ENCODE measurements around the gene CLDN19.

The CLDN19 gene

GRCh38 chr1:42736152-42736551 lies 3.9 kb downstream of the CLDN19 start:
- TF ChIP-seq TAF1 (IDR thresholded peaks at IDR 0.05; ENCODE audit: borderline replicate concordance, insufficient read depth, low read length) (no peak), POLR2AphosphoS5 (IDR thresholded peaks at IDR 0.05; ENCODE audit: low read depth, low read length) (no peak), SIN3A (IDR thresholded peaks at IDR 0.05; ENCODE audit: borderline replicate concordance, insufficient read depth, low read length) (no peak), FOXP2 (optimal IDR thresholded peaks at IDR 0.05; ENCODE audit: borderline replicate concordance, extremely low read depth, extremely low read length, insufficient read depth) (no peak)
- TF ChIP-seq, protein P1, sequence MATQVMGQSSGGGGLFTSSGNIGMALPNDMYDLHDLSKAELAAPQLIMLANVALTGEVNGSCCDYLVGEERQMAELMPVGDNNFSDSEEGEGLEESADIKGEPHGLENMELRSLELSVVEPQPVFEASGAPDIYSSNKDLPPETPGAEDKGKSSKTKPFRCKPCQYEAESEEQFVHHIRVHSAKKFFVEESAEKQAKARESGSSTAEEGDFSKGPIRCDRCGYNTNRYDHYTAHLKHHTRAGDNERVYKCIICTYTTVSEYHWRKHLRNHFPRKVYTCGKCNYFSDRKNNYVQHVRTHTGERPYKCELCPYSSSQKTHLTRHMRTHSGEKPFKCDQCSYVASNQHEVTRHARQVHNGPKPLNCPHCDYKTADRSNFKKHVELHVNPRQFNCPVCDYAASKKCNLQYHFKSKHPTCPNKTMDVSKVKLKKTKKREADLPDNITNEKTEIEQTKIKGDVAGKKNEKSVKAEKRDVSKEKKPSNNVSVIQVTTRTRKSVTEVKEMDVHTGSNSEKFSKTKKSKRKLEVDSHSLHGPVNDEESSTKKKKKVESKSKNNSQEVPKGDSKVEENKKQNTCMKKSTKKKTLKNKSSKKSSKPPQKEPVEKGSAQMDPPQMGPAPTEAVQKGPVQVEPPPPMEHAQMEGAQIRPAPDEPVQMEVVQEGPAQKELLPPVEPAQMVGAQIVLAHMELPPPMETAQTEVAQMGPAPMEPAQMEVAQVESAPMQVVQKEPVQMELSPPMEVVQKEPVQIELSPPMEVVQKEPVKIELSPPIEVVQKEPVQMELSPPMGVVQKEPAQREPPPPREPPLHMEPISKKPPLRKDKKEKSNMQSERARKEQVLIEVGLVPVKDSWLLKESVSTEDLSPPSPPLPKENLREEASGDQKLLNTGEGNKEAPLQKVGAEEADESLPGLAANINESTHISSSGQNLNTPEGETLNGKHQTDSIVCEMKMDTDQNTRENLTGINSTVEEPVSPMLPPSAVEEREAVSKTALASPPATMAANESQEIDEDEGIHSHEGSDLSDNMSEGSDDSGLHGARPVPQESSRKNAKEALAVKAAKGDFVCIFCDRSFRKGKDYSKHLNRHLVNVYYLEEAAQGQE (IDR thresholded peaks at IDR 0.05; ENCODE audit: insufficient read depth in 1 of 2, low read depth in 2 of 2, low read length in 2 of 2), result no peak

- no peak for TF ChIP-seq FOXP2 (optimal IDR thresholded peaks at IDR 0.05; ENCODE audit: borderline replicate concordance, extremely low read depth, extremely low read length, insufficient read depth)
- no peak for TF ChIP-seq SIN3A (IDR thresholded peaks at IDR 0.05; ENCODE audit: borderline replicate concordance, insufficient read depth, low read length)
- TF ChIP-seq TAF1 (IDR thresholded peaks at IDR 0.05; ENCODE audit: borderline replicate concordance, insufficient read depth, low read length), result no peak
- TF ChIP-seq POLR2AphosphoS5 (IDR thresholded peaks at IDR 0.05; ENCODE audit: low read depth, low read length), result no peak
- TF ChIP-seq, protein P1 (IDR thresholded peaks at IDR 0.05; ENCODE audit: insufficient read depth in 1 of 2, low read depth in 2 of 2, low read length in 2 of 2), result no peak
Measured at GRCh38 chr1:42735477-42736105, 4.4 kb downstream of the CLDN19 start.

- TF ChIP-seq SIN3A (IDR thresholded peaks at IDR 0.05; ENCODE audit: borderline replicate concordance, insufficient read depth, low read length), result no peak
- TF ChIP-seq, protein P1 (IDR thresholded peaks at IDR 0.05; ENCODE audit: insufficient read depth in 1 of 2, low read depth in 2 of 2, low read length in 2 of 2), result no peak
- no peak for TF ChIP-seq FOXP2 (optimal IDR thresholded peaks at IDR 0.05; ENCODE audit: borderline replicate concordance, extremely low read depth, extremely low read length, insufficient read depth)
- TF ChIP-seq POLR2AphosphoS5 (IDR thresholded peaks at IDR 0.05; ENCODE audit: low read depth, low read length), result no peak
- TF ChIP-seq TAF1 (IDR thresholded peaks at IDR 0.05; ENCODE audit: borderline replicate concordance, insufficient read depth, low read length), result no peak
Measured at GRCh38 chr1:42735056-42735455, 5.0 kb downstream of the CLDN19 start.

DNA sequence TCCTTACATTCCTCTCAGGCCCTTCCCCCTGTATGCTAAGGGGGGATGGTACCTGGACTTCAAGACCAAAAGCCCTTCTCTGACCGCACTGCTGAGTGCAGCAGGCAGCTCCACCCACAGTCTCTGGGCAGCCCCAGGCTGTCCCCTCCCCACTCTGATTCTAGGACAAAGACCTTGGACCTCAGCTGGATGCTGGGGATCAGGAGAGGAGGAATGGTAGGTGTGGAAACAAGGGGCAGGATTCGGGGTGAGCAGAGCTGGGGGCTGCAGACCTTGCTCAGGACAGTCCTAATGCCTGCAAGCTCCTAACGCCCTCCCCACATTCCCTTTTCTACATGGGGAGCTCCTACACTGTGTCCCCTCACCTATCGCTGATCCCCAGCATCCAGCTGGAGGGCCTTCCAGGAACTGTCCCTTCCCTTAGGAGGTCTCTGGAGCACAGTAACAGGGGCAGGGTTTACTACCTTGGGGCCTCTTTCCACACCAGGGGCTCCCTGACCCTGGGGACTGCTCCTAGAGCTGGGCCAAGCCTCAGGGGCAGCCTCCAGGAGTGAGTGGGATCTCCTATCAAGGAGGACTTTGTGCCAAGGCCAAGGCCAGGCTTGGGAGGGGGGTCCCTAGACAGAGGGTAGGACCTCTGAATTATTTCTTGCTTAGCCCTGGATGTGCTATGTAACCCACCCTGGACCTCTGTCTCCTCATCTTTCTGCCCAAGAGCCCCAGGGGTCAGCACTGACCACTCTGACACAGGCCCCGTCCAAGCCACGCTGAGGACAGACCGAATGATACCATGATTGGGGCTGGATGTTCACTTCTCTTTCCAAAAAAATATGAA lies 5.6 kb downstream of the CLDN19 start:
- TF ChIP-seq FOXP2 (optimal IDR thresholded peaks at IDR 0.05; ENCODE audit: borderline replicate concordance, extremely low read depth, extremely low read length, insufficient read depth) (no peak), SIN3A (IDR thresholded peaks at IDR 0.05; ENCODE audit: borderline replicate concordance, insufficient read depth, low read length) (no peak), TAF1 (IDR thresholded peaks at IDR 0.05; ENCODE audit: borderline replicate concordance, insufficient read depth, low read length) (no peak), POLR2AphosphoS5 (IDR thresholded peaks at IDR 0.05; ENCODE audit: low read depth, low read length) (no peak)

GRCh38 chr1:42733415-42734200 lies 6.4 kb downstream of the CLDN19 start:
- TF ChIP-seq POLR2AphosphoS5 (IDR thresholded peaks at IDR 0.05; ENCODE audit: low read depth, low read length) (no peak), SIN3A (IDR thresholded peaks at IDR 0.05; ENCODE audit: borderline replicate concordance, insufficient read depth, low read length) (no peak), TAF1 (IDR thresholded peaks at IDR 0.05; ENCODE audit: borderline replicate concordance, insufficient read depth, low read length) (no peak), FOXP2 (optimal IDR thresholded peaks at IDR 0.05; ENCODE audit: borderline replicate concordance, extremely low read depth, extremely low read length, insufficient read depth) (no peak)
- TF ChIP-seq, protein P1 (IDR thresholded peaks at IDR 0.05; ENCODE audit: insufficient read depth in 1 of 2, low read depth in 2 of 2, low read length in 2 of 2), result no peak
